NCI-H345 treated with DMSO at 0.1 percent for 48 hours (cell line): ENCODE data around the gene TCAP.

Source experiments
- DNase-seq: peaks from one replicate; lab custom pipeline; 2025; ENCODE audit not compliant: unreplicated experiment; lab: John Stamatoyannopoulos, UW

TCAP gene

DNA sequence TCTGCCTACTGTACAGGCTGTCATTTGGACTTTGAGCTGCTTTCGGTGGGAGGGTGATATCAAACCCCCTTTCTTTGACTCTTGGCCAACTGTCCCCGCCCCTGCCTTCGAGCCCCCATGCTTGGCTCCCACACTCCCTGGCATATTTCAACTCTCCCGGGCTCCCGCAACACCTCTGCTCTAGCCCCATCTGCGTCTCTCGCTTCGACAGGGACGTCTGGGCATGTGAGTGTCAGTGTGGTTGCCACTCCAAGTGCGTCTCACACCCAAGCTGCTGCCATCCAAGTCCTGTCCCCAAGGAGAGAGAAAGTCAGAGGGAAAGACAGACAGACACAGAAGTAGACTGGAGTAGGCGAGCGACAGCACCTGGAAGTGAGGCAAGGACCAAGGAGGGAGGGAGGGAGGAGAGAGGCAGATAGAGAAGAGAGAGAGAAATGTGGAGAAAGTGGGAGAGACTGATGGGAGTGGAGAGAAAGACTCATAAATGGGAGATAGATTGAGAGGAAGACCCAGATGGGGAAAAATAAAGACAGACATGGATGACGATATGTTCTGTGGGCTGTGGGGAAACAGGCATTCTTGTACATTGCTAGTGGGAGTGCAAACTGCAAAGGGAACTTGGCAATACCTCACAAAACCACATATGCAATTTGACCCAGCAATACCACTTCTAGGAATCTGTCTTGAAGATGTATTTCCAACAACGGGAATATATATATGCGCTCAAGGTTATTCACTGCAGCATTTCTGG is 16.4 kb upstream of the TCAP start:
- DNase-seq, result no peak

DNA sequence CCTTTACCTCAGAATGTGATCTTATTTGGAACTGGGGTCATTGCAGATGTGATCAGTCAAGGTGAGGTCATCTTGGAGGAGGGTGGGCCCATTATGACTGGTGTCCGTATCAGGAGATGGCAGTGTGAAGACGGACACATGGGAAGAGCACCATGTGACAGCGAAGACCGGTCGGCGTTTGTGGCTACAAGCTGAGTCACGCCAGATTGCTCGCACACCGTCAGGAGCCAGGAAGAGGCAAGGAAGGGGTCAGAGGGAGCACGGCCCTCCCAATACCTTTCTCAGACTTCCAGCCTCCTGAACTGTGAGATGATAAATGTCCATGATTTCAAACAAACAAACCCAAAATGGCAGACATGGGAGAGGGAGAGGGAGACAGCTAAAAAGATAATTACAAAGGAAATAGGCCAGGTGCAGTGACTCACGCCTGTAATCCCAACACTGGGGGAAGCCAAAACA is 15.0 kb upstream of the TCAP start:
- DNase-seq, result no peak

DNA sequence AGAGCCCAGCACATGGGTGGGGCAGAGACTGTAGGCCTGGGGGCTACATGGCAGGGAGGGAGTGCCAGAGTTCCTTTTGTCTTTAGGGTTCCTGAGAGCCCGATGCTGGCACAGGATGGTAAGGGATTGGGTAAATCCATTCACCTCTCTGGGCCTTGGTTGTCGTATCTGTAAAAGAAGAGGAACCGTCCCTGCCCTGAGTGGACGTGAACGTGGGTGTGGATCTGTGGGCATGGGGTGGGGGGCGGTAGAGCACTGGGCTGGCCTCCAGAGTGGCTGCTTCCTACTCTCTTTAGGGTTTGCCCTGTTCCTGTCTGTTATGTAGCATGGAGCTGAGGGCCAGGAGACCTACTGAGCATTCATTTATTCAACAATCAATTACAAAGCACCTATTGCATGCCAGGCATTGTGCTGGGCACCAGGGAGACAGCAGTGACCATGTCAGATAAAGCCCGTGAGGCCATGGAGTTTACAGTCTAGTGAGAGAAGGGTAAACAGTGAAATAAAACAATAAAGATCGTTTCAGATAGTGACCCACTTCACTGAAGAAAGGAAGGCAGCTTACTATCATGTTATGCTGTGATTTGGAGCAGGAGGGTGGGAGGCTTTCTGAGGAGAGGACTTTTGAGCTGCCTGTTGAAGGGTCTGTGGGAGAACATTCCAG is 13.1 kb upstream of the TCAP start:
- no peak for DNase-seq

DNA sequence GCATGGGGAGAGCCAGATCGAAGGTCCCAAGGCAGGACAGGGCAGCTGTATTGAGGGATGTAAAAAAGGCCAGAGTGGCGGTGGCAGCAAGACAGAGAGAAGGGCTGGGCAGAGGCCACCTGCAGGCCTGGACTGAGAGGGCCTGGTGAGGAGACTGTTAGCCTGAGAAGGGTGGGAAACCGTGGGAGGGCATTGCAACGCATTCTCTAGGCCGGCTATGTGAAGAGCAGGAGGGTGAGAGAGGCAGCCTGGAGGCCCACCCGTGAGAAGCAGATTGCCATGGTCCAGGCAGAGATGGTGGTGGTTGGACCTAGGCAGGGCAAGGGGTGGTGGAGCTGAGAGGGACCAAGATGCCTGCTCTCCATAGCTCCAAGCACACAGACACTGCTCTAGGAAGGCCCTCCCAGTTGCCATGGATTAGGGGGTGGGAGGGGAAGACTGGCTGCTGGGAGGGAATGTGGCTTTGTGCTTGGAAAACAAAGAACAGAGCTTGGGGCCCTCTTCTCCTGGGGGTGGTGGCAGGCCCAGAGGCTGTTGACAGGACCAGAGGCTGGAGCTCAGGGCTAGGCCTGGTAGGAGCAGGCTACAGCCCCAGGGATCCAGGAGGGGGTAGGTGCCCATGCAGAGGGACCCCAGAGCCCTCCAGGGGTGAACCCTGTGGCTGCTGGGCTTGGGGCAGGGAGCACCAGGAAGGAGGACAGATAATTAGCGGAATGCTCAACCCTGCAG is 12.4 kb upstream of the TCAP start:
- DNase-seq, result no peak

DNA sequence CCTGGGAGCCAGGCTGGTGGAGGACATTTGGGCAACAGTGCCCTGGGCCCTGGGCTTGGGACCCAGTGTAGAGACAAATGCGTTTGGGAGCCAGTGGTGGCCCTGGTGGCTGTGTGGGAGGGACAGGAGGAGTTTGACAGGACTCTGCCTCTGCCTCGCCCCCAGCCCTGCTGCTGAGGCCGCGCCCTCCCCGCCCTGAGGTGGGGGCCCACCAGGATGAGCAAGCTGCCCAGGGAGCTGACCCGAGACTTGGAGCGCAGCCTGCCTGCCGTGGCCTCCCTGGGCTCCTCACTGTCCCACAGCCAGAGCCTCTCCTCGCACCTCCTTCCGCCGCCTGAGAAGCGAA is 11.9 kb upstream of the TCAP start:
- DNase-seq, result no peak

DNA sequence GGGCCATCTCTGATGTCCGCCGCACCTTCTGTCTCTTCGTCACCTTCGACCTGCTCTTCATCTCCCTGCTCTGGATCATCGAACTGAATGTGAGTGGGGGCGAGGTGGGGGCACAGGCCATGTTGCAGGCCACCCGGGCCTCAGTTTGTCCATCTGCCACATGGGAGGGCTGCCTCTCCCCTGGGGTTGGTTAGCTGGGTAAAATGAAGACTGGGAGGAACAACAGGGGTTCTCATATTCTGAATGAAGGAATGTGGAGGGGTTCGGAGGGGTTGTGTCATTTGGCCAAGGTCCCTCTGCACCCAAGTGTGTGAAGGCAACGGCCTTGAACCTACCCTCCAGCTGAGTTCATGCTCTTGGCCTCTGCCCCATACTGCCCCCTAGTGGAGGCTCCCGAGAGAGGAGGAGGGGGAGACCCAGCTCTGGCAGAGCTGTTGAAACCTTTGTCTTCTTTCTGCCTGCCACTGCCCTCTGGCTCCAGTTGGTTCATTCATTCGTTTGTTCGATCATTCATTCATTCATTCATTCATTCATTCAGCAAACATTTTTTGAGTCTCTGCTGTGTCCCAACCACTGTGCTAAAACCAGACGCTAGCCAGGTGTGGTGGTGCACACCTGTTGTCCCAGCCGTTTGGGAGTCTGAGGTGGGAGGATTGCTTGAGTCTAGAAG is 11.4 kb upstream of the TCAP start:
- DNase-seq, result no peak

DNA sequence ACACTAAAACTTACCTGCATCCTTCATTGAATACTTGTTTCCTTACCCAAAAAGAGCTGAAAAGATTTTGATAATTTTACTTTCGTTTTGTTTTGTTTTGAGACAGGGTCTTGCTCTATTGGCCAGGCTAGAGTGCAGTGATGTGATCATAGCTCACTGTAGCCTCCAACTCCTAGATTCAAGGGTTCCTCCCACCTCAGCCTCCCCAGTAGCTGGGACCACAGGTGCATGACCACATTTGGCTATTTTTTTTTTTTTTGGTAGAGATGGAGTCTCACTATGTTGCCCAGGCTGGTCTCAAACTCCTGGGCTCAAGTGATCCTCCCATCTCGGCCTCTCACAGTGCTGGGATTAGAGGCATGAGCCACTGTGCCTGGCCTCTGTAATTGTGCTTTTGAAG is 10.0 kb upstream of the TCAP start:
- DNase-seq, result no peak

DNA sequence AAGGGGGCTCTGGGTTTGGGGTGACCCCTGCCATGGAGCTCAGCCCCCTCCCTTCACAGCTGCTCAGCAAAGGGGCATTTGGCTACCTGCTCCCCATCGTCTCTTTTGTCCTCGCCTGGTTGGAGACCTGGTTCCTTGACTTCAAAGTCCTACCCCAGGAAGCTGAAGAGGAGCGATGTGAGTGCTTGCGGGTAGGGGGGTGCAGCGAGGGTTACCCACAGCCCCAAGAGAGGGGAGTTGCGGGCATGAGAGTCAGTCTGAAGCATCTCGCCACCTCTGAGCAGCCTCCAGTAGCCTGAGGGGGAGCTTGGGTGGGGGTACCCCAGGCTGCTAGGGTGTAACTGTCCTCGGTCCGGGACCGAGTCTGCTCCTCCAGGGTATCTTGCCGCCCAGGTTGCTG is 6.8 kb upstream of the TCAP start:
- no peak for DNase-seq

DNA sequence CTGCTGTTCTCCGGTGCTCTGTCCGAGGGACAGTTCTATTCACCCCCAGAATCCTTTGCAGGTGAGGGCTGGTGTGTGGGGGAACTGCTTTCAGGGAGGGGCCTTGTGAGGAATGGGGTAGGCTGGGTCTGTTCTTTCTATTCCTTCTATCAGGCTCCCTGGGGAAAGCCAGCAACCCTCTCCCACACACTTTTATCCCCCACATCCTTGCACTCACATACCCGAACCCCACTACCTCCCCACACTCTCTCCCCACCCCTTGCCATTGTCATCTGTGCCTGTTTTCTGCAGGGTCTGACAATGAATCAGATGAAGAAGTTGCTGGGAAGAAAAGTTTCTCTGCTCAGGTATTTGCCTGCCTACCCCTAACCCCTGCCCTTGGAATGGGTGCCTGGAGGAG is 6.4 kb upstream of the TCAP start:
- no peak for DNase-seq

DNA sequence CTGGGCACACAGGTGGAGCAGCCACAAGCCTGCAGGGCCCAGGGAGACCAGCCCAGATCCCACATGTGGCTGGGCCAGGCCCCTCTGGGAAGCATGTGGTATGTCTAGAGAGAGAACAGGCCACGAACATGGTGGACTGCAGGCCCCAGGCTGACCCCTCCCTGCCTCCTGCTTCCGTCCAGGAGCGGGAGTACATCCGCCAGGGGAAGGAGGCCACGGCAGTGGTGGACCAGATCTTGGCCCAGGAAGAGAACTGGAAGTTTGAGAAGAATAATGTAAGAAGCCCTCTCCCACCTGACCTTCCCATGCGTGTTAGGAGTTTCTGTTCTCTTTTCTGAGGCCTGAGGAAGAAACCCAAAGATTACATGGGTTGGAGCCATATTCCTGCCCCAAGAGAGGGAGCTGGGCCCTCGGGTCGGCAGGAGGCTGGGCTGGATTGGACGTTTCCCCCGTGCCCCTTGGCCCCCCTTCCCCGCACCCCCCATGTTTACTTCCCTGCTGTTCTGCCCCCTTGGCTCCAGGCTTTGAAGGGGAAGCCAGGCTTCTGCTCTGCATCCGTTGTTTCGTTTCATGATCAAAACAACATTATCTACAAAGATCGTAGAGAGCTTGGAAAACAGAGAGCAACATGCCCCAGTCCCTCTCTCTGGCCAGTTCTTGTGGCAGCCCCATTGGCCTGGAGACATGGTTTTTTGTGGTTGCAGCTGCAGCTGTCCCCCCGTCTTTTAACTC is 5.7 kb upstream of the TCAP start:
- DNase-seq, result no peak

DNA sequence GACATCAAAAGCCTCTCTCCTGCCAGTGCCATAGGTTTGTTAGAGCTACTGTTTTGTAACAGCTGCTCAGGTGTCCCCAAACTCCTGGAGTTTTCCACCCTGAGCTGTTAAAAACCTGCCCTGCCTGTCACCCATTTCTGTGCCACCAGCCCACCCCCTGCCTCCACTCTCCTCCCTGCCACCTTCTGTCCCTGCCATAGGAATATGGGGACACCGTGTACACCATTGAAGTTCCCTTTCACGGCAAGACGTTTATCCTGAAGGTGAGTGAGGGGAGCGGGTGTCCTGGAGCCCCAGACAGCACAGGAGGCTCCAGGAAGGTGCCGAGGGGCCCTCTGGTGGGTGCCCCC is 5.2 kb upstream of the TCAP start:
- no peak for DNase-seq

DNA sequence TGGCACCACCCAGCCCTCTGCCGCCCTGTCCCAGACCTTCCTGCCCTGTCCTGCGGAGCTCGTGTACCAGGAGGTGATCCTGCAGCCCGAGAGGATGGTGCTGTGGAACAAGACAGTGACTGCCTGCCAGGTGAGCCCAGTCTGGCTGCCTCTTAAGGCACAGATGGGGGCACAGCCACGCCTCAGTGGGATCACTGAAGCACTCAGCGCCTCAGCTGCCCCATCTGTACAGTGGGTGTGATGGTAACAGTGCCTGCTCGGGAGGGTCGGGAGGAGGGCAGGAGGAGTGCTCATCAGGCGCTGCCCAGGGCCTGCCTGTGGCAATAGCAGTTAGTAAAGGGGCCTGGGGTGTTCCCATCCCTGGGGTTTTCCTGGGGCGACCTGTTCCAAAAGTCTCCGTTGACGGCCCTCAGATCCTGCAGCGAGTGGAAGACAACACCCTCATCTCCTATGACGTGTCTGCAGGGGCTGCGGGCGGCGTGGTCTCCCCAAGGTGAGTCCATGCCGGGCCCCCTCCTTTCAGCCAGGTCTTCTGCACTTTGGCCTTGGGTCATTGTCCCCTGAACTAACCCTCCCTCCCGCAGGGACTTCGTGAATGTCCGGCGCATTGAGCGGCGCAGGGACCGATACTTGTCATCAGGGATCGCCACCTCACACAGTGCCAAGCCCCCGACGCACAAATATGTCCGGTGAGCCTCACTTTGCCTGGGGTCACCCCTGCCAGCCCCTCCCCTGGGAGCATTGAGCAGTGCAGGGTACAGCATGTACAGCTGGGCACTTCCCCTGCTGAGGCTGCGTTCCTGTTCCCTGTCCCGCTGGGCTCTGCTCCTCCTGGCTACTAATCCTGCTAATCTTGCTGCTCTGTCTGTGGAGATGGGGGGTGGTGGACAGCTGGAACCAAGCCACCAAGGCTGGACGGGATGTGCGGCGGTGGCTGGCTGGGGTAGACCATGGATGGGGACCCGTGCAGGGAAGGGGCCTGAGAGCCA is 4.5 kb upstream of the TCAP start:
- no peak for DNase-seq

DNA sequence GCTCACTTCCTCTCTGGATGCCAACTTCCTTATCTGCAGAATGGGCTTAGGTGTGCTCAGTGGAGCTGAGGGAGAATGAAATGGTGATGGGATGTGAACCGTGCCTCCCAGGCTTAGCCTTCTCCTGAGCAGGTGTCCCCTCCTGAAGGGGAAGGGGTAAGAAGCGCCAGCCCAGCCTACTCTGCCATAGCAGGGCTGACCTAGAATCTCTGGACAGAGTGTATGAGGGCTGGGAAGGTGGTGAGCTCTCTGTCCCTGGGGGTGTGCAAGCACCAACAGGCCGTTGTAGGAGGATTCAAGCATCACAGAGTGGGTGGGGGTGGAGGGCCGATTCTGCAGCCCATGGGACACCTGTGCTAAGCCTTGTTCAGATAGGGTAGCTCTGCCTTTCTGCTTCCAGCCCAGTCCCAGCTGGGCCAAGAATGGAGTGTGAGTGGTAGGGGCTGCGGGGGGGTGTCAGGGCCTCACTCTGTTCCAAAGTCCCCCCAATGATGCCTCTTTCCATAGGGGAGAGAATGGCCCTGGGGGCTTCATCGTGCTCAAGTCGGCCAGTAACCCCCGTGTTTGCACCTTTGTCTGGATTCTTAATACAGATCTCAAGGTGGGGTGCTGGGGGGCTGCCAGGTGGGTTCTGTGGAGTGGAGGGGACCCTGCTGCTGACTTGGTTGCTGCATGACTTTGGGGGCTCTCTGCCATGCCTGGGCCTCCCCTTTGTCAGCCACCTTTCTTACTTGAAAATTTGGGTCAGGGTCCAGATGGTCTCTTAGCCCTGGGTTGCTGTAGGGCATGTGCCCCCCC is 3.2 kb upstream of the TCAP start:
- DNase-seq, result no peak

DNA sequence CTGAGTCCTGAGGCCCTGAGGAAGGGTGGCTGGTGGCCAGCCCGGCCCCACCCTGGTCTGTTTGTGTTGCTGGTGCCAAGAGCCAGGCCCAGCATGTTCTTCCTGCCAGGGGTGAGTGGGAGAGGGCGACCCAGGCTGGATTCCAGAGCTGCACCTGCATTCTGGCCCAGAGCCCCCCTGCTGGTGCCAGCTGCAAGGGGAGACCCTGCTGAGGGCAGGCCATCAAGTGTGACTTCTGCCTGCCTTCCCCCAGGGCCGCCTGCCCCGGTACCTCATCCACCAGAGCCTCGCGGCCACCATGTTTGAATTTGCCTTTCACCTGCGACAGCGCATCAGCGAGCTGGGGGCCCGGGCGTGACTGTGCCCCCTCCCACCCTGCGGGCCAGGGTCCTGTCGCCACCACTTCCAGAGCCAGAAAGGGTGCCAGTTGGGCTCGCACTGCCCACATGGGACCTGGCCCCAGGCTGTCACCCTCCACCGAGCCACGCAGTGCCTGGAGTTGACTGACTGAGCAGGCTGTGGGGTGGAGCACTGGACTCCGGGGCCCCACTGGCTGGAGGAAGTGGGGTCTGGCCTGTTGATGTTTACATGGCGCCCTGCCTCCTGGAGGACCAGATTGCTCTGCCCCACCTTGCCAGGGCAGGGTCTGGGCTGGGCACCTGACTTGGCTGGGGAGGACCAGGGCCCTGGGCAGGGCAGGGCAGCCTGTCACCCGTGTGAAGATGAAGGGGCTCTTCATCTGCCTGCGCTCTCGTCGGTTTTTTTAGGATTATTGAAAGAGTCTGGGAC is 2.4 kb upstream of the TCAP start:
- no peak for DNase-seq

DNA sequence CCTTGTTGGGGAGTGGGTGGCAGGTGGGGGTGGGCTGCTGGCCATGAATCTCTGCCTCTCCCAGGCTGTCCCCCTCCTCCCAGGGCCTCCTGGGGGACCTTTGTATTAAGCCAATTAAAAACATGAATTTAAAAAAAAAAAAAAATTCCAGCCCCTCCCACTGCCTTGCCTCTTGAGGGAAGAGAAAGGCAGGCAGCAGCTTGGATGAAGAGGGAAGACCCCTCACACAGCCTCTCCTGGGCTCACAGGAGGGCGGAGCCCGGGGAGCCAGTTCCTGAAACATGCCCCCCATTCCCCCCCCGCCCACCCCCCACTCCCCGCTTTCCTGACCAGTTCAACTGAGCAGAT is 1.8 kb upstream of the TCAP start:
- no peak for DNase-seq

DNA sequence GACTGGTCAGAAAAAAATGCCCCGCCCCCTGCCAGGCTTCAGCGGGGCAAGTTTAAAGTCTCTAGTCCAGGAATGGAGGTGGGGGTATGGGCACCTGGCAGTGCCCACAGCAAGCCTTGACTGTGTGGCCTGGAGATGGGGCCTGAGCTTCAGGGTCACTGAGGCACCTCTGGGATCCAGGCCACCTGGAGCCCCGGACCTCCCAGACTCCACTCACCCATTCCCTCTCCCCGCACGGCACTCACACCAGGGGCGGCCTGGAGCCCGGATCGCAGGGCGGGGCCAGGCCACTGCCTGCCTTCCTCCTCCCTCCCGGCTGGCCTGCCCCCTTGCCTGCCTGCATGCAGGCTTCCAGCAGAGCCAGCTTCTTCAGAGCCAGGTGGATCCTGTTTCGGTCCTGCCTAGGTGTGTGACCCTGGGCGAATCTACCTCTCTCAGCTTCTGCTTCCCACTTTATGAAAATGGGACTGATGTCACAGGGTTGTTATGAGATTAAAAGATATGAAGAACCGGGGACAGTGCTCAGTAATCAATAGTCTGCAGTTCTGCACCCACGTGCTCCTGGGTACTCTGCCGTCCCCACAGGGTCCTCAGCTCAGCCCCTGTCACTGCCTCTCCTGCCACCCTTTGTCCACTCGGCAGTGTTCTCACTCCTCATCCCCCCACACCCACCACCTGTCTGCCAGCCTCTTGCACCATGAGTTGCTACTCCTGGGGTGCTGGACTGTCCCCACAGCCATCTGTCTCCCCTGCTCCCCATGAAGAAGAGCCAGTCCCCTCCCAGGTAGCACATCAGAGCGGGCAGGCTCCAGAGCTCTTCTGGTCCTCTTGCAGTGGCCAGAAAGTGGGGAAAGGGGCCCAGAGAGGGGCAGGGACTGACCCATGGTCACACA is 1.2 kb upstream of the TCAP start:
- no peak for DNase-seq

DNA sequence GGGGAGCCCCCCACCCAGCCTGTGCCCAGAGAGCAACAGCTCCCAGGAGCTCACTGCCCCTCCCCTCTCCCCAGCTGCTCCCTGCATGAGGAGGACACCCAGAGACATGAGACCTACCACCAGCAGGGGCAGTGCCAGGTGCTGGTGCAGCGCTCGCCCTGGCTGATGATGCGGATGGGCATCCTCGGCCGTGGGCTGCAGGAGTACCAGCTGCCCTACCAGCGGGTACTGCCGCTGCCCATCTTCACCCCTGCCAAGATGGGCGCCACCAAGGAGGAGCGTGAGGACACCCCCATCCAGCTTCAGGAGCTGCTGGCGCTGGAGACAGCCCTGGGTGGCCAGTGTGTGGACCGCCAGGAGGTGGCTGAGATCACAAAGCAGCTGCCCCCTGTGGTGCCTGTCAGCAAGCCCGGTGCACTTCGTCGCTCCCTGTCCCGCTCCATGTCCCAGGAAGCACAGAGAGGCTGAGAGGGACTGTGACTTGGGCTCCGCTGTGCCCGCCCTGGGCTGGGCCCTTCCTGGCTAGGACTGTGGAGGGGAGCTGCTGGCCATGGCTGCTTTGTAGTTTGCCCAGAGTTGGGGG is 584 bp downstream of the TCAP start:
- peak; percentile 34 for DNase-seq
